HG03520 (cell line): Measurements from ENCODE around the gene NRIP3.
"Not testable (repeated sequence)": the region's sequence is repeated elsewhere in the genome, so short reads cannot be mapped to it uniquely, and the experiment has no call there.

Source experiments
- ATAC-seq: cut with Tn5 transposase; IDR thresholded peaks from one replicate; pipeline ENCODE4 v1.9.1; 2021; ENCODE audit warnings: mild to moderate bottlenecking, moderate library complexity; ENCODE audit not compliant: unreplicated experiment

Gene NRIP3

GRCh38 chr11:9016916-9017642 lies 13.3 kb upstream of the NRIP3 start:
- ATAC-seq: no peak

- no peak for ATAC-seq
These were observed 11.9 kb upstream of the NRIP3 start for GRCh38 chr11:9015677-9016076.

DNA sequence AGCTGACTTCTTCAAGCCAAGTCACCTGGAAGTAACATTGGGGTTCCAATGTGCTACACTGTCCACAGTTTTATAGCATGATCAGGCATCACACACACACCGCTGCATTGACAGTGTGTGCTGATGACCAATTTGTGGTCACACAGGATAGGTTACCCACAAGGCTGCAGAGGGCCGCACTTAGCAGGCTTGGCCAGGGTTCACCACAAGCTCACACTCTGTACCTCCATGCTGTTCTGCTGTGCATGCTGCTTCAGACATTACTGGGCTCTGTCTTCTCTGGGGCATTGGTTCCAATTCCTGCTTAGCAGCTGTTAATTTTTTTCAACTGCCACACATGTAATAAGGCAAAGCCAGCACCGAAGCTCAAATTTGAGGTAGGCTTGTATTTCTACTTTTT lies 11.0 kb upstream of the NRIP3 start:
- no peak for ATAC-seq

- no peak for ATAC-seq
These were observed 9.6 kb upstream of the NRIP3 start for GRCh38 chr11:9013373-9013772.

DNA sequence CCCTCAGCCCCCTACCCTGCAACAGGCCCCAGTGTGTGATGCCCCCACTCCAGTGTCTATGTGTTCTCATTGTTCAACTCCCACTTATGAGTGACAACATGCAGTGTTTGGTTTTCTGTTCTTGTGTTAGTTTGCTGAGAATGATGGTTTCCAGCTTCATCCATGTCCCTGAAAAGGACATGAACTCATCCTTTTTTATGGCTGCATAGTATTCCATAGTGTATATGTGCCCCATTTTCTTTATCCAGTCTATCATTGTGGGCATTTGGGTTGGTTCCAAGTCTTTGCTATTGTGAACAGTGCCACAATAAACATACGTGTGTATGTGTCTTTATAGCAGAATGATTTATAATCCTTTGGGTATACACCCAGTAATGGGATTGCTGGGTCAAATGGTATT lies 5.7 kb upstream of the NRIP3 start:
- ATAC-seq: not testable (repeated sequence)

- no peak for ATAC-seq
These were observed 4.9 kb upstream of the NRIP3 start for GRCh38 chr11:9008661-9009060.

- no peak for ATAC-seq
These were observed 4.3 kb upstream of the NRIP3 start for GRCh38 chr11:9008011-9008550.

DNA sequence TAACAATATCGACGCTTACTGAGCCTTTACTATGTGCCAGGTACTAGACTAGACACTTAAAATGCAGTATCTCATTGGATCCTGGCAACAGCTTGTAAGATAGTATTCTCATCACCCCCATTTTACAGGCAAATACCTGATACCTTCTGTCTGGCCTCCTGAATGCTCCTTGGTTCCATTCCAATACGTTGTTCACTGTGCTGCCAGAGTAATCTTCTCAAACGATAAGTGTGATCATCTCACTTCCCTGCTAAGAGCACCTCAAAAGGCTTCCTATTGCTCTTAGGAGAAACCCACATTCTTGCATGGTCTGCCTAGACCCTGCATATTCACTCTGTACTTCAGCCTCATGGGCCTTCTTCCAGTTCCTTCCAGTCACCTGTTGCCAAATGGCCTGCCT lies 1.3 kb upstream of the NRIP3 start:
- no peak for ATAC-seq

- ATAC-seq: no peak
These were observed 554 bp upstream of the NRIP3 start for GRCh38 chr11:9004183-9004926.

GRCh38 chr11:9002920-9003572 lies 755 bp downstream of the NRIP3 start:
- no peak for ATAC-seq

GRCh38 chr11:9001736-9002135 lies 2.1 kb downstream of the NRIP3 start:
- no peak for ATAC-seq

- no peak for ATAC-seq
These were observed 5.8 kb downstream of the NRIP3 start for GRCh38 chr11:8998017-8998416.

- no peak for ATAC-seq
These were observed 6.3 kb downstream of the NRIP3 start for GRCh38 chr11:8997451-8997850.

DNA sequence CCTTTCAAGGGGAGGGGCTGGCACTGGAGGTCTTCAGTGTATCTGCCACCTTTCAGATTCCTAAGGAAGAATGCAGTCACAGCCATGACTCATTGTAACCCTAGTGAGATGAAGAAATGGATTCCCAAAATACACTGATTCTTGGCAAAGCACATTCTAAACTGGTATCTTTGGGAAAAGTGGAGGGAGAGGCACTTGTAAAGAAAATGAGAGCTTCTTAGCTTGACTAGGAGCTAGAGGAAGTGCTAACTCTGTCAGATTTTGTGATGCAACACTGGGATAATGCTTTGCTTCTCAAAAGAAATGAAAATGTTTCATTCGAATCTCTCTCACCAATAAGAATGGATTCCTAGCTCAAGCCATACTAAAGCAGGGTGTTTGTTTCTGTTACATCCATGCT lies 14.3 kb downstream of the NRIP3 start:
- ATAC-seq: no peak

- no peak for ATAC-seq
These were observed 15.2 kb downstream of the NRIP3 start for GRCh38 chr11:8988329-8989234.

DNA sequence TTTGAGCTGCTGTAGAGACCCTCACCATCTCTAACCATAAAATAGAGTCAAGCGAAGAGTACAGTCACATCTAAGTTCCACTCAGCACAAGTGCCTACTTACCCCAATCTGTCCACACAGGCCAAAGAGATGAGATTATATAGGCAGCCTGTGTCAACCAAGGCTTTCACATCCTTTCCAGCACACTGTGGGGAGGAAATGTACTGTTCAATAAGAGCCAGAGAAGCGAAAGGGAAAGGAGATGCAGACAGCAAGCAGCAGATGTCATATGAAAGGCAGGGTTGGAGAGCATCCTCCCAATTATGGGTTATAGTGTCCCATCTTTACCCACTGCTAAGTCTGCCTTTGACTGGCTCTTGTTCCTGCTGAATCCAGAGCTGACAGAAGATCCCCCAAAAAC lies 16.4 kb downstream of the NRIP3 start:
- no peak for ATAC-seq

DNA sequence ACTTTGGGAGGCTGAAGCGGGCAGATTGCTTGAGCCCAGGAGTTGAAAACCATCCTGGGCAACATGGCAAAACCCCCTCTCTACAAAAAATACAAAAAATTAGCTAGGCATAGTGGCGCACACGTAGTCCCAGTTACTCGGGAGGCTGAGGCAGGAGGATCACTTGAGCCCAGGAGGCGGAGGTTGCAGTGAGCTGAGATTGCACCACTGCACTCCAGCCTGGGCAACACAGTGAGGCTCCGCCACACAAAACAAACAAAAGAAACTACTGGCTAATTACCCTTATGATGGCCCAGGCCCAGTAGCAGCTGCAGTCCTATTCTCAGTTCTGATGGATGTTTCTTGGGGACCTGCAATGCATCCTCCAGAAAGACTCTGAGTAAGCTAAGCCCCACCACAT lies 17.0 kb downstream of the NRIP3 start:
- ATAC-seq: not testable (repeated sequence)

GRCh38 chr11:8985462-8985861 lies 18.3 kb downstream of the NRIP3 start:
- no peak for ATAC-seq

DNA sequence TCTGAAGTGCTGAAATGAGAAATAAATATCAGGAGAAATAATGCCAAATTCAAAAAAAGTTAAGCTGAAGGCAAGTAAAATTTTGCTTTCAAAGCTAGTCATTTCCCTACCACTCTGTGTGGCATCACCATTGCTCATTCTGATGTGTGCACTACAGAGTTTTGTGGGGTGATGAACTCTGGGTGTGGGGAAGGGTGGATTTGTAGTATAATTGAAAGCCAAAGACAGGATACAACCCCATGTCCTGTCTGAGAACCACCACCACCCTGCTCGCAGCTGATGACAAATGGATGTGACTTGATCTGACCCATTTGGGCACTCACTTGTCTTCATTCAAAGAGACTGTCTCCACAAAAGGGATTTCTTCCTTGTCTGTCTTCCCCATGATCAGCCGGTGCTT lies 20.2 kb downstream of the NRIP3 start:
- ATAC-seq: no peak

- ATAC-seq: no peak
These were observed 23.3 kb downstream of the NRIP3 start for GRCh38 chr11:8980485-8980884.

DNA sequence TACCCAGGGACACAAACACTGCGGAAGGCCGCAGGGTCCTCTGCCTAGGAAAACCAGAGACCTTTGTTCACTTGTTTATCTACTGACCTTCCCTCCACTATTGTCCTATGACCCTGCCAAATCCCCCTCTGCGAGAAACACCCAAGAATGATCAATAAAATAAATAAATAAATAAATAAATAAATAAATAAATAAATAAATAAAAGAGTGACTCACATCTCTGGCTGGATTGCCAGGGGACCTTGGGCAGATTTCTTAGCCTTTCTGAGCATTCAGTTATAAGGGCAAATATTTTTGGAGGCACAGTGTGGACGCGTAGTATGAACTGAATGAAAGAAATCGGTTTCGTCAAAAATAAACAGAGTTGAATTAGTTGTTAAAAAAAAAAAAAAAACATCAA lies 24.4 kb downstream of the NRIP3 start:
- not testable (repeated sequence) for ATAC-seq
